K562 (cell line): ENCODE measurements around the gene GPR108. TPM values are rescaled to one million over a fixed set of nuclear protein-coding genes. Genes with fewer than 3 reads are reported as not detected.
A peak's percentile ranks its signal among the peaks of the same experiment; 100 is the strongest.
"Not testable (repeated sequence)": the region's sequence is repeated elsewhere in the genome, so short reads cannot be mapped to it uniquely, and the experiment has no call there.

Experiments
- ATAC-seq: fragments of 200-7000 bp; cut with Tn5 transposase; 3 replicates; pipeline ENCODE4 v1.9.1; 2020; ENCODE audit warnings: moderate library complexity
- BruUV-seq: library from RNA; stranded (reverse); fragments of 400-500 nt; replicated peaks from 2 replicates; lab custom pipeline; 2021; lab: Mats Ljungman, UMichigan
- CTCF ChIA-PET: fragments of 300-600 bp; formaldehyde crosslinking; extraction: SDS; loops from one replicate; lab custom pipeline; 2021; ENCODE audit warnings: low intra/inter-chr PET ratio; lab: Yijun Ruan, JAX
- POLR2A ChIA-PET: fragments of 300-600, 350-650 bp; sonication (Branson Sonifier 250); formaldehyde crosslinking; extraction: SDS; loops from one replicate; lab custom pipeline; 2021; ENCODE audit warnings: antibody characterized with exemption, inconsistent platforms; lab: Yijun Ruan, JAX
- DNase-seq, 4 experiments: peaks; one replicate each; pipeline versions ENCODE4 v3.0.0 to v3.0.0-alpha.2; 2011 to 2018; ENCODE audit warnings: low spot score in 3 of 4, mixed read lengths in 3 of 4; ENCODE audit errors: extremely low read depth in 1 of 4
- FAIRE-seq: peaks from 2 replicates; lab custom pipeline; 2011; peaks lifted over from hg19 to GRCh38; lab: Jason Lieb, UNC
- H2AFZ ChIP-seq: 2 replicates; pipeline ENCODE4 v1.6.0; 2011; ENCODE audit warnings: low read depth, low read length, control low read depth, inconsistent platforms
- H3K27ac ChIP-seq: fragments of 200-600 bp; 3 replicates; pipeline ENCODE4 v1.8.0; 2011; ENCODE audit warnings: low read depth, mild to moderate bottlenecking, control low read depth, inconsistent platforms, low read length, moderate library complexity, mixed read lengths; ENCODE audit errors: extremely low read depth
- H3K27me3 ChIP-seq, 2 experiments: fragments of 300-600 bp in 1 of 2; 2 replicates in 1 of 2; 3 replicates in 1 of 2; pipeline versions ENCODE4 v1.6.0 to v1.8.0; 2011; ENCODE audit warnings: inconsistent platforms in 2 of 2, low read length in 2 of 2, mild to moderate bottlenecking in 1 of 2, mixed read lengths in 1 of 2, moderate library complexity in 1 of 2; ENCODE audit not compliant: control insufficient read depth in 2 of 2, insufficient read depth in 2 of 2
- H3K36me3 ChIP-seq: fragments of 300-600 bp; 3 replicates; pipeline ENCODE4 v1.8.0; 2011; ENCODE audit warnings: mild to moderate bottlenecking, low read length, inconsistent platforms; ENCODE audit not compliant: control insufficient read depth, insufficient read depth
- H3K4me1 ChIP-seq, 2 experiments: fragments of 200-600 bp in 1 of 2; replicated peaks in 1 of 2; 2 replicates in 1 of 2; 3 replicates in 1 of 2; pipeline versions ENCODE4 v1.5.1 to v1.8.0; 2011; ENCODE audit warnings: inconsistent platforms in 2 of 2, low read length in 2 of 2, mild to moderate bottlenecking in 1 of 2, mixed read lengths in 1 of 2, moderate library complexity in 1 of 2; ENCODE audit not compliant: control insufficient read depth in 2 of 2, insufficient read depth in 2 of 2
- H3K4me2 ChIP-seq: 2 replicates; pipeline ENCODE4 v1.6.1; 2011; ENCODE audit warnings: low read length, control low read depth, inconsistent platforms, mixed read lengths; ENCODE audit not compliant: insufficient read depth
- H3K4me3 ChIP-seq: fragments of 200-600 bp; sonication (generic), shearing (Covaris generic); 2 replicates; pipeline ENCODE4 v1.5.1; 2016; ENCODE audit warnings: control low read depth, inconsistent platforms
- H3K79me2 ChIP-seq: fragments of 200-600 bp; 3 replicates; pipeline ENCODE4 v1.8.0; 2011; ENCODE audit warnings: low read length, inconsistent platforms; ENCODE audit not compliant: control insufficient read depth, insufficient read depth
- H3K9ac ChIP-seq, 2 experiments: 2 replicates each; pipeline versions ENCODE4 v1.6.0 to v1.6.1; 2011; ENCODE audit warnings: low read depth in 2 of 2, low read length in 2 of 2, control low read depth in 1 of 2, inconsistent platforms in 1 of 2, mild to moderate bottlenecking in 1 of 2, mixed read lengths in 1 of 2; ENCODE audit not compliant: insufficient read depth in 1 of 2
- H3K9me1 ChIP-seq: one replicate; pipeline ENCODE4 v1.6.0; 2011; ENCODE audit warnings: inconsistent platforms, mild to moderate bottlenecking, low read length, moderate library complexity; ENCODE audit not compliant: control insufficient read depth, insufficient read depth
- H3K9me3 ChIP-seq: replicated peaks from 2 replicates; pipeline ENCODE4 v1.5.1; 2011; ENCODE audit warnings: low read depth, low read length, inconsistent platforms; ENCODE audit not compliant: control insufficient read depth, insufficient read depth
- H4K20me1 ChIP-seq: replicated peaks from 2 replicates; pipeline ENCODE4 v1.6.1; 2011; ENCODE audit warnings: low read length, inconsistent platforms, mixed read lengths; ENCODE audit not compliant: control insufficient read depth, insufficient read depth
- WGBS: fragments of 100-300 bp; shearing (Covaris generic); methylation state at CpG from one replicate; pipeline ENCODE4 v1.1.6; 2016; ENCODE audit warnings: low coverage, mixed read lengths; ENCODE audit not compliant: insufficient coverage; ENCODE audit errors: missing lambda C conversion rate; 5-methylcytosine and 5-hydroxymethylcytosine counted together
- in situ Hi-C: fragments of 300-500 bp; cut with MboI; formaldehyde crosslinking; loops from 4 replicates; pipeline ENCODE4 v1.15.0; 2018; ENCODE audit warnings: inconsistent platforms, mixed read lengths
- intact Hi-C: fragments of 100-400 bp; cut with micrococcal nuclease; formaldehyde crosslinking; loops from 2 replicates; pipeline ENCODE4 v1.14.2; 2022
- polyA plus RNA-seq, 8 experiments: library from polyadenylated mRNA; depleted of rRNA in 4 of 8; stranded (reverse) in 5 of 8; unstranded in 3 of 8; fragments of >200 nt; fragmentation: Nextera tagmentation in 2 of 8; fragmentation: Illumina TruSeq in 1 of 8; extraction: Ambion mirVana in 2 of 8; extraction: Trizol in 1 of 8; gene quantifications; 2 replicates each; pipeline versions ENCODE4 v1.2.1 to v1.2.3, GENCODE V29; 2011 to 2014; ENCODE audit warnings: inconsistent platforms in 1 of 8, missing spikeins in 1 of 8
- total RNA-seq, 7 experiments: library from RNA; depleted of rRNA in 6 of 7; stranded (reverse); fragments of >200 nt in 6 of 7; fragmentation: Illumina TruSeq in 2 of 7; extraction: Trizol in 2 of 7; gene quantifications; 2 replicates each; pipeline versions ENCODE4 v1.2.1 to v1.2.3, GENCODE V29; 2011 to 2021; ENCODE audit warnings: low replicate concordance in 1 of 7
- TF ChIP-seq, protein P1 (sequence below), 2 experiments: fragments of 450-650 bp in 1 of 2; sonication (generic) in 1 of 2; formaldehyde crosslinking in 1 of 2; IDR thresholded peaks in 1 of 2; conservative IDR thresholded peaks in 1 of 2; 2 replicates each; pipeline versions ENCODE4 v1.6.1 to v1.8.1; 2016 to 2023; ENCODE audit warnings: mild to moderate bottlenecking in 2 of 2, moderate library complexity in 2 of 2, inconsistent platforms in 1 of 2, missing genetic modification reagents in 1 of 2

The GPR108 gene
- total and polyA plus RNA-seq, 9 of the 15 experiments (the other 6 are each of a cell fraction or from before 2014, with no cell fraction given), result 2.4 to 33.2 (median 24.4) TPM

DNA sequence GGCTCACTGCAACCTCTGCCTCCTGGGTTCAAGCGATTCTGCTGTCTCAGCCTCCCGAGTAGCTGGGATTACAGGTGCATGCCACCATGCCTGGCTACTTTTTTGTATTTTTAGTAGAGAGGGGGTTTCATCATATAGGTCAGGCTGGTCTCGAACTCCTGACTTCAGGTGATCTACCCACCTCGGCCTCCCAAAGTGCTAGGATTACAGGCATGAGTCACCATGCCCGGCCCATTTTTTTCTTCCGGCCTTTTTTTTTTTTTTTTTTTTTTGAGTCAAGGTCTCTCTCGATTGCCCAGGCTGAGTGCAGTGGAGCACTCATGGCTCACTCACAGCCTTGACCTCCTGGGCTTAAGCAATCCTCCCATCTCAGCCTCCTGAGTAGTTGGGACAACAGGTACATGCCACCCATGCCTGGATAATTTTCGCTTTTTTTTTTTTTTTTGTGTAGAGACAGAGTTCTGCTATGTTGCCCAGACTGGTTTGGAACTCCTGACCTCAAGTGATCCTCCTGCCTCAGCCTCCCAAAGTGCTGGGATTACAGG lies 24.9 kb upstream of the GPR108 start:
- not testable (repeated sequence) for H3K27ac ChIP-seq
- TF ChIP-seq, protein P1, sequence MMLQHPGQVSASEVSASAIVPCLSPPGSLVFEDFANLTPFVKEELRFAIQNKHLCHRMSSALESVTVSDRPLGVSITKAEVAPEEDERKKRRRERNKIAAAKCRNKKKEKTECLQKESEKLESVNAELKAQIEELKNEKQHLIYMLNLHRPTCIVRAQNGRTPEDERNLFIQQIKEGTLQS (IDR thresholded peaks at IDR 0.05), result peak; percentile 57
- TF ChIP-seq, protein P1 (CRISPR knock-in tag; conservative IDR thresholded peaks at IDR 0.05), result not testable (repeated sequence)
- TF ChIP-seq, all 486 proteins: peak for 1; not testable (repeated sequence) for 485
- H3K4me3 ChIP-seq, H3K9ac ChIP-seq, H2AFZ ChIP-seq, BruUV-seq, FAIRE-seq, CTCF ChIA-PET, H3K27me3 ChIP-seq, ATAC-seq, H3K4me2 ChIP-seq, in situ Hi-C loops, DNase-seq, H3K9me3 ChIP-seq, H4K20me1 ChIP-seq, H3K9me1 ChIP-seq: not testable (repeated sequence)
- Histone ChIP-seq H3K36me3 (peaks cover 13% of the 10 kb centered on the region; the same call in 2 of the 3 replicates), H3K4me1 (peaks cover 9 to 16% of the 10 kb centered on the region in 2 experiments), H3K79me2 (peaks cover 13% of the 10 kb centered on the region)
- intact Hi-C loops, result loop anchor here (10.0 kb wide), 1 partner anchor 102 kb away; no protein-coding TSS in a partner anchor
- 58% methylated on average over 6 of the region's 8 CpGs for WGBS
- POLR2A ChIA-PET, result interaction anchor here (1.0 kb wide), 1 partner anchor 12 kb away, joined by 4 read pairs; no protein-coding TSS in a partner anchor
